Ishikawa (cell line): ENCODE data around the gene SDCCAG8.

Experiments used
- CEBPB ChIP-seq: IDR thresholded peaks from 2 replicates; pipeline ENCODE4 v1.6.1; 2012
- CREB1 ChIP-seq: IDR thresholded peaks from 2 replicates; pipeline ENCODE4 v1.6.1; 2012; ENCODE audit warnings: low read depth
- EP300 ChIP-seq: IDR thresholded peaks from 2 replicates; pipeline ENCODE4 v1.6.1; 2012; ENCODE audit warnings: borderline replicate concordance
- FOXM1 ChIP-seq: IDR thresholded peaks from 2 replicates; pipeline ENCODE4 v1.6.1; 2012; ENCODE audit warnings: low read depth, borderline replicate concordance
- NFIC ChIP-seq: IDR thresholded peaks from 2 replicates; pipeline ENCODE4 v1.6.1; 2012
- RAD21 ChIP-seq: IDR thresholded peaks from 2 replicates; pipeline ENCODE4 v1.6.1; 2012; ENCODE audit warnings: low read depth
- TAF1 ChIP-seq: IDR thresholded peaks from 2 replicates; pipeline ENCODE4 v1.6.1; 2012; ENCODE audit warnings: low read depth, mild to moderate bottlenecking
- TEAD4 ChIP-seq: IDR thresholded peaks from 2 replicates; pipeline ENCODE4 v1.6.1; 2012
- ZBTB7A ChIP-seq: IDR thresholded peaks from 2 replicates; pipeline ENCODE4 v1.6.1; 2012; ENCODE audit warnings: low read depth
- TF ChIP-seq, protein P1 (sequence below): IDR thresholded peaks from 2 replicates; pipeline ENCODE4 v1.6.1; 2012; ENCODE audit warnings: low read depth, mild to moderate bottlenecking

DNA sequence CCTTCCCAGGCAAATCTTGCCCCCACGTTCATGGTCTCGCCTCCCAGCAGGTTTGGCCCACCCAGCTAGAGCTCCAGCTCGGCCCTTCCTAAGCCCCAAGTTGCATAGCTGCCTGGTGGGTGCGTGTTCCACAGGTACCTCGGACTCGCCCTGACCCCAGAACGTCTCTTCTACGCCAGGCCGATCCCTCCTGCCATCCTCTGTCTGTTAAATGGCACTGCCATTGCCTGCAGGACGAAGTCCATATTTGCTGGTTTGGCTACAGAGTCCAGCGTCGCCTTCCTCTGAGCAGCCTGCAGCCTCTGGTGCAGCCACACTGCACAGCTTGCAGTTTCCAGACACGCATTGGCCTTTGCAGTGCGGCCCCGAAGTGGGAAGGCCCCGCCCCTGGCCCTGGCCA is 228.1 kb downstream of the SDCCAG8 start:
- TF ChIP-seq ZBTB7A (no peak), CEBPB (no peak), RAD21 (no peak), FOXM1 (no peak), CREB1 (no peak), EP300 (no peak), NFIC (no peak), TAF1 (no peak), TEAD4 (no peak)
- TF ChIP-seq, protein P1, sequence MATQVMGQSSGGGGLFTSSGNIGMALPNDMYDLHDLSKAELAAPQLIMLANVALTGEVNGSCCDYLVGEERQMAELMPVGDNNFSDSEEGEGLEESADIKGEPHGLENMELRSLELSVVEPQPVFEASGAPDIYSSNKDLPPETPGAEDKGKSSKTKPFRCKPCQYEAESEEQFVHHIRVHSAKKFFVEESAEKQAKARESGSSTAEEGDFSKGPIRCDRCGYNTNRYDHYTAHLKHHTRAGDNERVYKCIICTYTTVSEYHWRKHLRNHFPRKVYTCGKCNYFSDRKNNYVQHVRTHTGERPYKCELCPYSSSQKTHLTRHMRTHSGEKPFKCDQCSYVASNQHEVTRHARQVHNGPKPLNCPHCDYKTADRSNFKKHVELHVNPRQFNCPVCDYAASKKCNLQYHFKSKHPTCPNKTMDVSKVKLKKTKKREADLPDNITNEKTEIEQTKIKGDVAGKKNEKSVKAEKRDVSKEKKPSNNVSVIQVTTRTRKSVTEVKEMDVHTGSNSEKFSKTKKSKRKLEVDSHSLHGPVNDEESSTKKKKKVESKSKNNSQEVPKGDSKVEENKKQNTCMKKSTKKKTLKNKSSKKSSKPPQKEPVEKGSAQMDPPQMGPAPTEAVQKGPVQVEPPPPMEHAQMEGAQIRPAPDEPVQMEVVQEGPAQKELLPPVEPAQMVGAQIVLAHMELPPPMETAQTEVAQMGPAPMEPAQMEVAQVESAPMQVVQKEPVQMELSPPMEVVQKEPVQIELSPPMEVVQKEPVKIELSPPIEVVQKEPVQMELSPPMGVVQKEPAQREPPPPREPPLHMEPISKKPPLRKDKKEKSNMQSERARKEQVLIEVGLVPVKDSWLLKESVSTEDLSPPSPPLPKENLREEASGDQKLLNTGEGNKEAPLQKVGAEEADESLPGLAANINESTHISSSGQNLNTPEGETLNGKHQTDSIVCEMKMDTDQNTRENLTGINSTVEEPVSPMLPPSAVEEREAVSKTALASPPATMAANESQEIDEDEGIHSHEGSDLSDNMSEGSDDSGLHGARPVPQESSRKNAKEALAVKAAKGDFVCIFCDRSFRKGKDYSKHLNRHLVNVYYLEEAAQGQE, result no peak
